Dermis blood vessel endothelial cell (primary cell): ENCODE results near the gene TOPAZ1. TPM values are rescaled to one million over a fixed set of nuclear protein-coding genes. Genes with fewer than 3 reads are reported as not detected.

Experiments
- DNase-seq: peaks from one replicate; pipeline ENCODE4 v3.0.0; 2010
- total RNA-seq: library from RNA; depleted of rRNA; stranded (reverse); fragments of >200 nt; gene quantifications from 2 replicates; pipeline ENCODE4 v1.2.3, GENCODE V29; 2014

TOPAZ1 gene
- total RNA-seq, 1 donor from 2014 or later, result not detected

GRCh38 chr3:44248152-44248551, 6.5 kb downstream of the TOPAZ1 start:
- DNase-seq, result peak; percentile 3

GRCh38 chr3:44252332-44252959, 10.8 kb downstream of the TOPAZ1 start:
- peak; percentile 78 for DNase-seq

GRCh38 chr3:44259404-44259803, 17.7 kb downstream of the TOPAZ1 start:
- no peak for DNase-seq

GRCh38 chr3:44264146-44264545, 22.5 kb downstream of the TOPAZ1 start:
- DNase-seq, result no peak

GRCh38 chr3:44265815-44266214, 24.1 kb downstream of the TOPAZ1 start:
- DNase-seq, result no peak

- DNase-seq, result no peak
Observed at GRCh38 chr3:44272191-44272590, 30.5 kb downstream of the TOPAZ1 start.

- no peak for DNase-seq
Observed at GRCh38 chr3:44277925-44278324, 36.2 kb downstream of the TOPAZ1 start.

- DNase-seq, result no peak
Observed at GRCh38 chr3:44280077-44280476, 38.4 kb downstream of the TOPAZ1 start.

GRCh38 chr3:44280631-44281030, 38.9 kb downstream of the TOPAZ1 start:
- no peak for DNase-seq

GRCh38 chr3:44284949-44285348, 43.3 kb downstream of the TOPAZ1 start:
- DNase-seq, result no peak

GRCh38 chr3:44289882-44290462, 48.3 kb downstream of the TOPAZ1 start:
- DNase-seq, result no peak

GRCh38 chr3:44292276-44292675, 50.6 kb downstream of the TOPAZ1 start:
- no peak for DNase-seq

GRCh38 chr3:44292947-44293346, 51.3 kb downstream of the TOPAZ1 start:
- no peak for DNase-seq

GRCh38 chr3:44297255-44297654, 55.6 kb downstream of the TOPAZ1 start:
- no peak for DNase-seq

- DNase-seq, result no peak
Observed at GRCh38 chr3:44301746-44302145, 60.1 kb downstream of the TOPAZ1 start.

GRCh38 chr3:44309500-44309899, 67.8 kb downstream of the TOPAZ1 start:
- DNase-seq, result no peak

- peak; percentile 15 for DNase-seq
Observed at GRCh38 chr3:44318891-44319311, 77.2 kb downstream of the TOPAZ1 start.

- no peak for DNase-seq
Observed at GRCh38 chr3:44321335-44321734, 79.6 kb downstream of the TOPAZ1 start.

GRCh38 chr3:44323341-44323955, 81.8 kb downstream of the TOPAZ1 start:
- peak; percentile 82 for DNase-seq

- no peak for DNase-seq
Observed at GRCh38 chr3:44324584-44324983, 82.9 kb downstream of the TOPAZ1 start.

- DNase-seq, result peak; percentile 15
Observed at GRCh38 chr3:44326019-44326418, 84.3 kb downstream of the TOPAZ1 start.

GRCh38 chr3:44326515-44326914, 84.8 kb downstream of the TOPAZ1 start:
- DNase-seq, result no peak

GRCh38 chr3:44329946-44330345, 88.3 kb downstream of the TOPAZ1 start:
- no peak for DNase-seq

GRCh38 chr3:44330444-44330843, 88.8 kb downstream of the TOPAZ1 start:
- no peak for DNase-seq
